IMR-90 (cell line): ENCODE measurements around the gene ZNF423. TPM values are rescaled to one million over a fixed set of nuclear protein-coding genes. Genes with fewer than 3 reads are reported as not detected.

Source experiments
- ATAC-seq: fragments of 200-7000 bp; cut with Tn5 transposase; 2 replicates; pipeline ENCODE4 v1.9.1; 2020; ENCODE audit warnings: low read depth, mild to moderate bottlenecking, moderate library complexity
- BruUV-seq: library from RNA; stranded (reverse); fragments of 400-500 nt; replicated peaks from 2 replicates; lab custom pipeline; 2021; lab: Mats Ljungman, UMichigan
- CTCF ChIA-PET: fragments of 300-600 bp; formaldehyde crosslinking; extraction: SDS; loops from one replicate; lab custom pipeline; 2021; ENCODE audit warnings: antibody characterized with exemption; lab: Yijun Ruan, JAX
- POLR2A ChIA-PET: fragments of 300-600 bp; sonication (Branson Sonifier 250); formaldehyde crosslinking; loops from one replicate; lab custom pipeline; 2022; ENCODE audit warnings: antibody characterized with exemption; ENCODE audit not compliant: unreplicated experiment; lab: Charles Lee
- DNase-seq: peaks from one replicate; pipeline ENCODE4 v3.0.0; 2013
- H2AFZ ChIP-seq: replicated peaks from 2 replicates; pipeline ENCODE3; 2013; ENCODE audit warnings: low read length, mild to moderate bottlenecking; ENCODE audit not compliant: poor library complexity
- H2AK5ac ChIP-seq: 2 replicates; pipeline ENCODE4 v1.6.1; 2013; ENCODE audit warnings: low read depth, low read length, inconsistent platforms
- H2AK9ac ChIP-seq: replicated peaks from 2 replicates; pipeline ENCODE3; 2013; ENCODE audit warnings: mild to moderate bottlenecking, low read depth, low read length, moderate library complexity; ENCODE audit not compliant: poor library complexity
- H2BK120ac ChIP-seq: 2 replicates; pipeline ENCODE4 v1.6.1; 2013; ENCODE audit warnings: low read depth, low read length, inconsistent platforms
- H2BK15ac ChIP-seq: 3 replicates; pipeline ENCODE4 v1.6.1; 2013; ENCODE audit warnings: low read depth, low read length, inconsistent platforms
- H2BK20ac ChIP-seq: 2 replicates; pipeline ENCODE4 v1.6.1; 2013; ENCODE audit warnings: low read depth, mild to moderate bottlenecking, inconsistent platforms, low read length, moderate library complexity
- H2BK5ac ChIP-seq: 2 replicates; pipeline ENCODE4 v1.6.1; 2013; ENCODE audit warnings: mild to moderate bottlenecking, low read depth, low read length, inconsistent platforms; ENCODE audit not compliant: poor library complexity, severe bottlenecking
- H3K14ac ChIP-seq: replicated peaks from 2 replicates; pipeline ENCODE4 v1.6.1; 2013; ENCODE audit warnings: low read depth, low read length, inconsistent platforms
- H3K18ac ChIP-seq: 2 replicates; pipeline ENCODE4 v1.6.1; 2013; ENCODE audit warnings: low read depth, low read length, control low read depth
- H3K23ac ChIP-seq: 2 replicates; pipeline ENCODE4 v1.6.1; 2013; ENCODE audit warnings: low read depth, low read length, inconsistent platforms
- H3K27ac ChIP-seq: 2 replicates; pipeline ENCODE4 v1.5.1; 2013; ENCODE audit warnings: mild to moderate bottlenecking, control low read depth, low read length; ENCODE audit not compliant: insufficient read depth
- H3K27me3 ChIP-seq: 2 replicates; pipeline ENCODE4 v1.6.1; 2013; ENCODE audit warnings: low read length; ENCODE audit not compliant: control insufficient read depth, insufficient read depth
- H3K36me3 ChIP-seq: 2 replicates; pipeline ENCODE4 v1.6.1; 2013; ENCODE audit warnings: low read length, mixed read lengths; ENCODE audit not compliant: control insufficient read depth, insufficient read depth
- H3K4ac ChIP-seq: 2 replicates; pipeline ENCODE4 v1.6.1; 2013; ENCODE audit warnings: low read depth, low read length, inconsistent platforms
- H3K4me1 ChIP-seq: 2 replicates; pipeline ENCODE4 v1.6.1; 2013; ENCODE audit warnings: low read length, mixed read lengths; ENCODE audit not compliant: control insufficient read depth, insufficient read depth
- H3K4me2 ChIP-seq: 2 replicates; pipeline ENCODE4 v1.6.1; 2013; ENCODE audit warnings: low read depth, mild to moderate bottlenecking, control low read depth, low read length, moderate library complexity
- H3K4me3 ChIP-seq: 2 replicates; pipeline ENCODE4 v1.5.1; 2013; ENCODE audit warnings: low read depth, mild to moderate bottlenecking, control low read depth, low read length, moderate library complexity; ENCODE audit not compliant: insufficient read depth
- H3K56ac ChIP-seq: 2 replicates; pipeline ENCODE4 v1.6.1; 2013; ENCODE audit warnings: low read length, inconsistent platforms; ENCODE audit not compliant: insufficient read depth; ENCODE audit errors: extremely low read depth
- H3K79me1 ChIP-seq, 2 experiments: 2 replicates each; pipeline ENCODE4 v1.6.1; 2013; ENCODE audit warnings: low read length in 2 of 2, inconsistent platforms in 1 of 2, low read depth in 1 of 2
- H3K9ac ChIP-seq: 2 replicates; pipeline ENCODE4 v1.6.1; 2013; ENCODE audit warnings: low read depth, low read length, control low read depth
- H3K9me1 ChIP-seq: 2 replicates; pipeline ENCODE4 v1.6.1; 2013; ENCODE audit warnings: low read length, inconsistent platforms; ENCODE audit not compliant: insufficient read depth
- H3K9me3 ChIP-seq: 2 replicates; pipeline ENCODE4 v1.6.1; 2013; ENCODE audit warnings: low read length; ENCODE audit not compliant: control insufficient read depth, insufficient read depth
- H4K20me1 ChIP-seq: 2 replicates; pipeline ENCODE4 v1.6.1; 2013; ENCODE audit warnings: low read length, inconsistent platforms; ENCODE audit not compliant: insufficient read depth
- H4K5ac ChIP-seq: 2 replicates; pipeline ENCODE4 v1.6.1; 2013; ENCODE audit warnings: mild to moderate bottlenecking, low read depth, low read length, control low read depth
- H4K8ac ChIP-seq, 2 experiments: 2 replicates each; pipeline ENCODE4 v1.6.1; 2013; ENCODE audit warnings: low read depth in 2 of 2, low read length in 2 of 2, control low read depth in 1 of 2, inconsistent platforms in 1 of 2
- H4K91ac ChIP-seq: 2 replicates; pipeline ENCODE4 v1.6.1; 2013; ENCODE audit warnings: low read depth, low read length, inconsistent platforms; ENCODE audit not compliant: insufficient read depth
- BHLHE40 ChIP-seq: fragments of 150-350 bp; IDR thresholded peaks from 2 replicates; pipeline ENCODE4 v1.6.1; 2016; ENCODE audit warnings: mild to moderate bottlenecking, low read depth, low read length
- CEBPB ChIP-seq: IDR thresholded peaks from 2 replicates; pipeline ENCODE4 v1.6.1; 2012; ENCODE audit warnings: low read depth, low read length, improper control_type of control experiment
- CHD1 ChIP-seq: IDR thresholded peaks from 2 replicates; pipeline ENCODE4 v1.6.1; 2012; ENCODE audit warnings: low read depth, low read length, improper control_type of control experiment
- FOS ChIP-seq: fragments of 150-350 bp; IDR thresholded peaks from 2 replicates; pipeline ENCODE4 v1.6.1; 2016; ENCODE audit warnings: low read depth, low read length
- MAFK ChIP-seq: IDR thresholded peaks from 2 replicates; pipeline ENCODE4 v1.6.1; 2012; ENCODE audit warnings: low read depth, low read length, improper control_type of control experiment
- MAZ ChIP-seq: IDR thresholded peaks from 2 replicates; pipeline ENCODE4 v1.6.1; 2012; ENCODE audit warnings: low read depth, mild to moderate bottlenecking, low read length, improper control_type of control experiment, moderate library complexity, borderline replicate concordance
- MXI1 ChIP-seq: IDR thresholded peaks from 2 replicates; pipeline ENCODE4 v1.6.1; 2012; ENCODE audit warnings: low read depth, mild to moderate bottlenecking, low read length, moderate library complexity, borderline replicate concordance
- NFE2L2 ChIP-seq: fragments of 150-350 bp; IDR thresholded peaks from 2 replicates; pipeline ENCODE4 v1.6.1; 2016; ENCODE audit warnings: low read depth, mild to moderate bottlenecking, low read length
- POLR2A ChIP-seq: IDR thresholded peaks from 2 replicates; pipeline ENCODE4 v1.6.1; 2012; ENCODE audit warnings: mild to moderate bottlenecking, low read depth, low read length
- RAD21 ChIP-seq: IDR thresholded peaks from 2 replicates; pipeline ENCODE4 v1.6.1; 2012; ENCODE audit warnings: low read length, improper control_type of control experiment
- RCOR1 ChIP-seq: IDR thresholded peaks from 2 replicates; pipeline ENCODE4 v1.6.1; 2012; ENCODE audit warnings: mild to moderate bottlenecking, low read length, improper control_type of control experiment; ENCODE audit not compliant: insufficient replicate concordance
- RFX5 ChIP-seq: IDR thresholded peaks from 2 replicates; pipeline ENCODE4 v1.8.0; 2012; ENCODE audit warnings: low read depth, mild to moderate bottlenecking, low read length, moderate library complexity
- SMC3 ChIP-seq: fragments of 150-350 bp; IDR thresholded peaks from 2 replicates; pipeline ENCODE4 v1.6.1; 2016; ENCODE audit warnings: low read depth, mild to moderate bottlenecking, antibody characterized with exemption, low read length, moderate library complexity
- WGBS, 2 experiments: methylation state at CpG; one replicate each; pipeline versions ENCODE4 v1.1.5 to v1.1.7; 2013; ENCODE audit warnings: missing lambda C conversion rate in 2 of 2; ENCODE audit not compliant: insufficient read length in 1 of 2; ENCODE audit errors: extremely low coverage in 2 of 2; 5-methylcytosine and 5-hydroxymethylcytosine counted together
- dilution Hi-C: fragments of 300-500 bp; cut with HindIII; formaldehyde crosslinking; loops from one replicate; pipeline ENCODE4 v1.14.3; 2018; ENCODE audit warnings: low sequenced_read_pairs; ENCODE audit not compliant: unreplicated experiment
- in situ Hi-C: fragments of 300-500 bp; cut with MboI; formaldehyde crosslinking; loops from 3 replicates; pipeline ENCODE4 v1.14.3; 2019; ENCODE audit warnings: low sequenced_read_pairs, inconsistent platforms, mixed read lengths
- intact Hi-C: fragments of 100-400 bp; cut with micrococcal nuclease; formaldehyde crosslinking; loops from 2 replicates; pipeline ENCODE4 v1.10.0; 2022
- polyA plus RNA-seq, 3 experiments: library from polyadenylated mRNA; depleted of rRNA; stranded (reverse); fragments of >200 nt; gene quantifications; 2 replicates each; pipeline ENCODE4 v1.2.3, GENCODE V29; 2012; ENCODE audit warnings: low replicate concordance in 1 of 3
- total RNA-seq: library from RNA; depleted of rRNA; stranded (reverse); fragments of >200 nt; gene quantifications from 2 replicates; pipeline ENCODE4 v1.2.3, GENCODE V29; 2012
- TF ChIP-seq, protein P1 (sequence below): conservative IDR thresholded peaks from 2 replicates; pipeline ENCODE4 v1.5.1; 2012; ENCODE audit warnings: mild to moderate bottlenecking, low read depth, low read length, improper control_type of control experiment
- TF ChIP-seq, protein P2 (sequence below): fragments of 150-350 bp; IDR thresholded peaks from 2 replicates; pipeline ENCODE4 v1.6.1; 2016; ENCODE audit warnings: low read depth, mild to moderate bottlenecking, low read length, moderate library complexity, borderline replicate concordance
- TF ChIP-seq, protein P3 (sequence below): fragments of 150-350 bp; IDR thresholded peaks from 2 replicates; pipeline ENCODE4 v1.6.1; 2017; ENCODE audit warnings: mild to moderate bottlenecking, antibody characterized with exemption, low read length, low read depth

ZNF423 gene
- total and polyA plus RNA-seq, 2 of the 4 experiments (the other 2 are of a cell fraction) = under 0.01 to 0.10 TPM

DNA sequence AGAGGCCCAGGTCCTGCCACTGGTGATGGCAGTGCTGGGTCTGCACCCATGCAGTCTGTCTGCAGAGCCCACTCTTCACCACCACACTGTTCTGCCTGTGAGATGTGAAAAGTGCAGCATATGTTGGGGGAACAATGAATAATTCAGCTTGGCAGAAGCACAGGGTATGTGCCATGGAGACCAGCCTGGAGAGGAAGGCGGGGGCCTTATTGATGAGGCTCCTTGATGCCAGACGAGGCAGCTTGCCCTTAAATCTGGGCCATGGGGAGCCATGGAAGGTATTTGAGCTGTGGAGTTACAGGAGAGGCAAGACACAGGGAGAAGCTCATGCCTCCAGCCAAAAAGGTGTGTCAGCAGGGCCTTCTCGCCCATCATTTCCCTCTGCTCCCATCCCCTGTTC is 357.6 kb downstream of the ZNF423 start:
- in situ Hi-C loops (no loop called here), dilution Hi-C loops (no loop called here)

More for the DNA sequence above, 357.6 kb downstream of the ZNF423 start:
- Histone ChIP-seq H3K27me3 (no peaks in the 10 kb centered on the region; the same call in 1 of the 2 replicates), H3K9ac (no peak overlapping the region), H2AK5ac (no peak overlapping the region), H3K14ac (no peak overlapping the region), H3K9me3 (no peaks in the 10 kb centered on the region), H2BK120ac (no peak overlapping the region), H2BK5ac (no peak overlapping the region), H3K56ac (no peak overlapping the region), H2BK15ac (no peak overlapping the region), H3K4ac (no peak overlapping the region), H3K4me1 (no peaks in the 10 kb centered on the region), H3K9me1 (no peaks in the 10 kb centered on the region), H4K20me1 (no peaks in the 10 kb centered on the region), H3K36me3 (no peaks in the 10 kb centered on the region), H3K27ac (no peak overlapping the region), H3K18ac (no peak overlapping the region), H2BK20ac (no peak overlapping the region), H3K23ac (no peak overlapping the region), H2AFZ (no peak overlapping the region), H4K5ac (no peak overlapping the region), H4K91ac (no peak overlapping the region), H4K8ac (no peak overlapping the region), H3K79me1 (no peaks in the 10 kb centered on the region), H2AK9ac (no peak overlapping the region), H3K4me3 (no peak overlapping the region), H3K4me2 (no peak overlapping the region)
- no peak for ATAC-seq
- intact Hi-C loops = no loop called here
- CTCF ChIA-PET = no interaction called here
- no peak for DNase-seq
- TF ChIP-seq NFE2L2 (no peak), RFX5 (no peak), BHLHE40 (no peak), MAZ (no peak), MXI1 (no peak), SMC3 (no peak), POLR2A (no peak), RCOR1 (no peak), RAD21 (no peak), MAFK (no peak), CHD1 (no peak), CEBPB (no peak), FOS (no peak)
- TF ChIP-seq, protein P1, sequence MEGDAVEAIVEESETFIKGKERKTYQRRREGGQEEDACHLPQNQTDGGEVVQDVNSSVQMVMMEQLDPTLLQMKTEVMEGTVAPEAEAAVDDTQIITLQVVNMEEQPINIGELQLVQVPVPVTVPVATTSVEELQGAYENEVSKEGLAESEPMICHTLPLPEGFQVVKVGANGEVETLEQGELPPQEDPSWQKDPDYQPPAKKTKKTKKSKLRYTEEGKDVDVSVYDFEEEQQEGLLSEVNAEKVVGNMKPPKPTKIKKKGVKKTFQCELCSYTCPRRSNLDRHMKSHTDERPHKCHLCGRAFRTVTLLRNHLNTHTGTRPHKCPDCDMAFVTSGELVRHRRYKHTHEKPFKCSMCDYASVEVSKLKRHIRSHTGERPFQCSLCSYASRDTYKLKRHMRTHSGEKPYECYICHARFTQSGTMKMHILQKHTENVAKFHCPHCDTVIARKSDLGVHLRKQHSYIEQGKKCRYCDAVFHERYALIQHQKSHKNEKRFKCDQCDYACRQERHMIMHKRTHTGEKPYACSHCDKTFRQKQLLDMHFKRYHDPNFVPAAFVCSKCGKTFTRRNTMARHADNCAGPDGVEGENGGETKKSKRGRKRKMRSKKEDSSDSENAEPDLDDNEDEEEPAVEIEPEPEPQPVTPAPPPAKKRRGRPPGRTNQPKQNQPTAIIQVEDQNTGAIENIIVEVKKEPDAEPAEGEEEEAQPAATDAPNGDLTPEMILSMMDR = no peak
- TF ChIP-seq, protein P2, sequence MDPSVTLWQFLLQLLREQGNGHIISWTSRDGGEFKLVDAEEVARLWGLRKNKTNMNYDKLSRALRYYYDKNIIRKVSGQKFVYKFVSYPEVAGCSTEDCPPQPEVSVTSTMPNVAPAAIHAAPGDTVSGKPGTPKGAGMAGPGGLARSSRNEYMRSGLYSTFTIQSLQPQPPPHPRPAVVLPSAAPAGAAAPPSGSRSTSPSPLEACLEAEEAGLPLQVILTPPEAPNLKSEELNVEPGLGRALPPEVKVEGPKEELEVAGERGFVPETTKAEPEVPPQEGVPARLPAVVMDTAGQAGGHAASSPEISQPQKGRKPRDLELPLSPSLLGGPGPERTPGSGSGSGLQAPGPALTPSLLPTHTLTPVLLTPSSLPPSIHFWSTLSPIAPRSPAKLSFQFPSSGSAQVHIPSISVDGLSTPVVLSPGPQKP = no peak
- TF ChIP-seq, protein P3, sequence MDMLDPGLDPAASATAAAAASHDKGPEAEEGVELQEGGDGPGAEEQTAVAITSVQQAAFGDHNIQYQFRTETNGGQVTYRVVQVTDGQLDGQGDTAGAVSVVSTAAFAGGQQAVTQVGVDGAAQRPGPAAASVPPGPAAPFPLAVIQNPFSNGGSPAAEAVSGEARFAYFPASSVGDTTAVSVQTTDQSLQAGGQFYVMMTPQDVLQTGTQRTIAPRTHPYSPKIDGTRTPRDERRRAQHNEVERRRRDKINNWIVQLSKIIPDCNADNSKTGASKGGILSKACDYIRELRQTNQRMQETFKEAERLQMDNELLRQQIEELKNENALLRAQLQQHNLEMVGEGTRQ = no peak
- no TSS peak for BruUV-seq
- WGBS, 2 experiments = 60% methylated on average over 1 of the region's 3 CpGs; no CpG with 5 or more reads in 1 of the 2 experiments
- POLR2A ChIA-PET = no interaction called here
